B cell (primary cell): ENCODE results near the gene SSC5D. TPM values are rescaled to one million over a fixed set of nuclear protein-coding genes. Genes with fewer than 3 reads are reported as not detected.

Experiments
- ATAC-seq: fragments of 200-7000 bp; cut with Tn5 transposase; one replicate; pipeline ENCODE4 v1.10.0; 2021; ENCODE audit warnings: low read depth, mild to moderate bottlenecking, moderate number of reproducible peaks, moderate library complexity
- CTCF ChIA-PET: fragments of 350-600 bp; sonication (Branson Sonifier 250); formaldehyde crosslinking; loops from one replicate; lab custom pipeline; 2021; ENCODE audit warnings: antibody characterized with exemption, inconsistent platforms; lab: Charles Lee
- POLR2A ChIA-PET: fragments of 350-600 bp; sonication (Branson Sonifier 250); formaldehyde crosslinking; loops from one replicate; lab custom pipeline; 2021; ENCODE audit warnings: antibody characterized with exemption; lab: Charles Lee
- DNase-seq: peaks from one replicate; pipeline ENCODE4 v3.0.0; 2013
- H2AFZ ChIP-seq: 2 replicates; pipeline ENCODE4 v1.6.1; 2012; ENCODE audit warnings: mild to moderate bottlenecking, low read depth, low read length; ENCODE audit not compliant: insufficient read depth, poor library complexity, severe bottlenecking
- H3K27ac ChIP-seq, 2 donors: 1 replicate in 1 of 2; 2 replicates in 1 of 2; pipeline ENCODE4 v1.5.1; 2012 to 2013; ENCODE audit warnings: low read length in 2 of 2, mild to moderate bottlenecking in 2 of 2, moderate library complexity in 1 of 2
- H3K27me3 ChIP-seq, 4 experiments: fragments of 200-600 bp in 1 of 4; sonication (generic) in 1 of 4; replicated peaks in 1 of 4; 1 replicate in 2 of 4; 2 replicates in 2 of 4; pipeline versions ENCODE4 v1.6.1 to v1.7.0; 2013 to 2016; ENCODE audit warnings: low read length in 3 of 4, mild to moderate bottlenecking in 2 of 4, mixed read lengths in 1 of 4, moderate library complexity in 1 of 4; ENCODE audit not compliant: insufficient read depth in 4 of 4, control insufficient read depth in 3 of 4; ENCODE audit errors: control extremely low read depth in 1 of 4
- H3K36me3 ChIP-seq, 2 experiments: replicated peaks in 1 of 2; 1 replicate in 1 of 2; 2 replicates in 1 of 2; pipeline versions ENCODE4 v1.6.1 to v1.7.1; 2013; ENCODE audit warnings: low read length in 1 of 2; ENCODE audit not compliant: insufficient read depth in 2 of 2, control insufficient read depth in 1 of 2; ENCODE audit errors: control extremely low read depth in 1 of 2, extremely low read depth in 1 of 2
- H3K4me1 ChIP-seq, 2 donors: fragments of 200-600 bp in 1 of 2; sonication (generic) in 1 of 2; 1 replicate in 1 of 2; 2 replicates in 1 of 2; pipeline versions ENCODE4 v1.5.1 to v1.6.1; 2013 to 2017; ENCODE audit warnings: low read length in 2 of 2; ENCODE audit not compliant: control insufficient read depth in 2 of 2, insufficient read depth in 2 of 2
- H3K4me2 ChIP-seq: replicated peaks from 2 replicates; pipeline ENCODE3; 2012; ENCODE audit warnings: mild to moderate bottlenecking, low read depth, low read length; ENCODE audit not compliant: poor library complexity, severe bottlenecking
- H3K4me3 ChIP-seq, 5 experiments: fragments of 200-600 bp in 1 of 5; sonication (generic) in 1 of 5; 1 replicate in 3 of 5; 2 replicates in 2 of 5; pipeline versions ENCODE4 v1.5.1 to v1.7.0; 2011 to 2016; ENCODE audit warnings: low read length in 4 of 5, mild to moderate bottlenecking in 4 of 5, low read depth in 2 of 5, control low read depth in 1 of 5, moderate library complexity in 1 of 5; ENCODE audit not compliant: insufficient read depth in 1 of 5; ENCODE audit errors: control extremely low read depth in 1 of 5, extremely low read depth in 1 of 5
- H3K79me2 ChIP-seq: fragments of 200-600 bp; sonication (generic); one replicate; pipeline ENCODE4 v1.6.0; 2016; ENCODE audit warnings: low read length; ENCODE audit not compliant: control insufficient read depth, insufficient read depth
- H3K9ac ChIP-seq: fragments of 200-600 bp; sonication (generic); 2 replicates; pipeline ENCODE4 v1.6.1; 2017; ENCODE audit warnings: mild to moderate bottlenecking, low read length, moderate library complexity
- H3K9me3 ChIP-seq, 3 donors: one replicate each; pipeline versions ENCODE4 v1.6.1 to v1.7.1; 2013; ENCODE audit warnings: low read length in 2 of 3; ENCODE audit not compliant: control insufficient read depth in 2 of 3, insufficient read depth in 1 of 3; ENCODE audit errors: control extremely low read depth in 1 of 3
- H4K20me1 ChIP-seq: 2 replicates; pipeline ENCODE4 v1.6.0; 2012; ENCODE audit warnings: mild to moderate bottlenecking, low read length; ENCODE audit not compliant: insufficient read depth, control insufficient read depth, poor library complexity, severe bottlenecking
- H3K27ac Mint-ChIP-seq: one replicate; pipeline ENCODE4 v1.8.0; 2021; ENCODE audit warnings: mixed read lengths
- H3K27me3 Mint-ChIP-seq: one replicate; pipeline ENCODE4 v1.8.0; 2021; ENCODE audit warnings: mixed read lengths
- H3K4me1 Mint-ChIP-seq: one replicate; pipeline ENCODE4 v1.8.0; 2021; ENCODE audit warnings: mixed read lengths
- H3K4me3 Mint-ChIP-seq: one replicate; pipeline ENCODE4 v1.8.0; 2021; ENCODE audit warnings: mixed read lengths
- H3K9me3 Mint-ChIP-seq: one replicate; pipeline ENCODE4 v1.8.0; 2022; ENCODE audit warnings: mixed read lengths; ENCODE audit not compliant: insufficient read depth
- CTCF ChIP-seq: fragments of 200-600 bp; IDR thresholded peaks from one replicate; pipeline ENCODE4 v1.8.0; 2022; ENCODE audit warnings: antibody characterized with exemption, mild to moderate bottlenecking
- EZH2 ChIP-seq: IDR thresholded peaks from 2 replicates; pipeline ENCODE4 v1.6.1; 2012; ENCODE audit warnings: borderline replicate concordance, low read depth, mild to moderate bottlenecking, moderate library complexity, low read length; ENCODE audit not compliant: insufficient read depth, poor library complexity, severe bottlenecking
- WGBS: methylation state at CpG from one replicate; pipeline ENCODE4 v1.1.5; 2013; ENCODE audit warnings: missing lambda C conversion rate; ENCODE audit not compliant: insufficient coverage; 5-methylcytosine and 5-hydroxymethylcytosine counted together
- intact Hi-C: fragments of 100-400 bp; cut with micrococcal nuclease; formaldehyde crosslinking; loops from one replicate; pipeline ENCODE4 v1.10.0; 2022
- polyA plus RNA-seq: library from polyadenylated mRNA; depleted of rRNA; stranded (reverse); fragments of >200 nt; gene quantifications from 2 replicates; pipeline ENCODE4 v1.2.3, GENCODE V29; 2012
- total RNA-seq, 2 donors: library from RNA; stranded (reverse); fragments of 120-200 nt in 1 of 2; gene quantifications; 1 replicate in 1 of 2; 2 replicates in 1 of 2; pipeline versions ENCODE4 v1.2.3 to v1.2.4, GENCODE V29; 2013 to 2022

The SSC5D gene
- total and polyA plus RNA-seq, 2 donors (not counting 1 experiment from before 2014, with no cell fraction given), result 0.22 to 0.44 TPM

DNA sequence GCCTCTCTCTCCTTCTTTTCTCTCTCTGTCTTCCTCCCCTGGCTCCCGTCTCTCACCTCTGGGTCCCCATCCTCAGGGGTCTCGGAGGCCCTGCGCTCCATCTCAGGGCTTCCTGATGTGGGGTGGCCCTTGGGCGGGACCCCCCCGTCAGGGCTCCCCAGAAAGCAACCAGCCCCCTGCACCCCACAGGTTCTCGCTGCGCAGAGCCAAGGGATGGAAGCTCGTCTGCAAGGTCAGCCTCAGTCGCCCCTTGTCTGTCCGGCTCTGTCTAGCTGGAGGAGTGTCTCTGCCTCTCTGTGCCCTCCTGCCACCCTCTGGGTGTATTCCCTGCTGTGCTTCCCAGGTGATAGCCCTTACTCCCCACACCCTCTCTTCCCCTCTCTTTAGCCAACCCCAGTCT, 57.2 kb downstream of the SSC5D start, which contains the start of gene SBK3:
Gene SBK3, minus strand, starts transcription at position 101 of the 400 bp plus-strand sequence. Its CDS starts 0 bp downstream, at position 101.
- no peak within 1 kb of the TSS for H3K4me3 ChIP-seq
- peaks cover 0 to 24% (median 4%) of the 10 kb centered on the region in 4 experiments for H3K27me3 ChIP-seq
- no peaks in the 10 kb centered on the region for H4K20me1 ChIP-seq
- CTCF ChIA-PET, result no interaction called here
- no peak within 1 kb of the TSS for H2AFZ ChIP-seq
- intact Hi-C loops, result no loop called here
- peaks cover 4% of the 10 kb centered on the region for H3K9me3 Mint-ChIP-seq
- WGBS, result 89% methylated on average over 10 of the region's 10 CpGs
- no peaks in the 10 kb centered on the region for H3K4me1 ChIP-seq
- no peaks in the 10 kb centered on the region for H3K36me3 ChIP-seq
- H3K27ac ChIP-seq, result no peak within 1 kb of the TSS
- no peaks in the 10 kb centered on the region for H3K79me2 ChIP-seq
- POLR2A ChIA-PET, result no interaction called here
- no peaks in the 10 kb centered on the region for H3K9me3 ChIP-seq
- no peak within 1 kb of the TSS for H3K4me2 ChIP-seq
- H3K4me3 Mint-ChIP-seq, result no peak within 1 kb of the TSS
- DNase-seq (no peak), ATAC-seq (no peak)
- no peak within 1 kb of the TSS for H3K27ac Mint-ChIP-seq
- peaks cover 2% of the 10 kb centered on the region for H3K4me1 Mint-ChIP-seq
- peaks cover 37% of the 10 kb centered on the region for H3K27me3 Mint-ChIP-seq
- H3K9ac ChIP-seq, result no peak within 1 kb of the TSS
- TF ChIP-seq EZH2 (no peak), CTCF (no peak)

- Histone ChIP-seq H3K27ac (no peak overlapping the region), H3K27me3 (peaks cover 0 to 24% (median 4%) of the 10 kb centered on the region in 4 experiments), H3K36me3 (no peaks in the 10 kb centered on the region), H3K4me3 (no peak overlapping the region), H3K4me1 (no peaks in the 10 kb centered on the region), H4K20me1 (no peaks in the 10 kb centered on the region), H3K9ac (no peak overlapping the region), H3K4me2 (no peak overlapping the region), H3K79me2 (no peaks in the 10 kb centered on the region), H3K9me3 (no peaks in the 10 kb centered on the region), H2AFZ (no peak overlapping the region)
- ATAC-seq (no peak), DNase-seq (no peak)
- intact Hi-C loops, result no loop called here
- Mint-ChIP-seq H3K27ac (no peak overlapping the region), H3K9me3 (peaks cover 4% of the 10 kb centered on the region), H3K4me3 (no peak overlapping the region), H3K27me3 (peaks cover 39% of the 10 kb centered on the region), H3K4me1 (peaks cover 2% of the 10 kb centered on the region)
- POLR2A ChIA-PET, result no interaction called here
- WGBS, result 91% methylated on average over 7 of the region's 11 CpGs
- TF ChIP-seq CTCF (no peak), EZH2 (no peak)
- CTCF ChIA-PET, result no interaction called here
These were observed 57.8 kb downstream of the SSC5D start for GRCh38 chr19:55546011-55546410.
